Endodermal cell (in vitro differentiated cells): ENCODE results near the gene SULT4A1. TPM values are rescaled to one million over a fixed set of nuclear protein-coding genes. Genes with fewer than 3 reads are reported as not detected.

Experiments used
- DNase-seq: peaks from one replicate; pipeline ENCODE4 v3.0.0-alpha.2; 2017
- H3K27ac ChIP-seq: 2 replicates; pipeline ENCODE4 v1.5.1; 2013; ENCODE audit warnings: mild to moderate bottlenecking, low read depth, low read length, moderate library complexity
- H3K27me3 ChIP-seq: 2 replicates; pipeline ENCODE4 v1.6.1; 2013; ENCODE audit warnings: mild to moderate bottlenecking, low read length, moderate library complexity; ENCODE audit not compliant: insufficient read depth, control insufficient read depth, poor library complexity, severe bottlenecking
- H3K36me3 ChIP-seq: 2 replicates; pipeline ENCODE4 v1.7.0; 2013; ENCODE audit warnings: mild to moderate bottlenecking, low read length, moderate library complexity; ENCODE audit not compliant: control insufficient read depth, insufficient read depth
- H3K4me1 ChIP-seq: one replicate; pipeline ENCODE4 v1.7.0; 2013; ENCODE audit warnings: low read length; ENCODE audit not compliant: control insufficient read depth, insufficient read depth
- H3K4me3 ChIP-seq: 2 replicates; pipeline ENCODE4 v1.5.1; 2013; ENCODE audit warnings: mild to moderate bottlenecking, low read length, moderate library complexity
- H3K9ac ChIP-seq: 2 replicates; pipeline ENCODE4 v1.6.1; 2013; ENCODE audit warnings: mild to moderate bottlenecking, low read length, moderate library complexity; ENCODE audit not compliant: poor library complexity, severe bottlenecking; ENCODE audit errors: extremely low read depth
- H3K9me3 ChIP-seq: 2 replicates; pipeline ENCODE4 v1.6.1; 2013; ENCODE audit warnings: mild to moderate bottlenecking, low read length, moderate library complexity; ENCODE audit not compliant: control insufficient read depth
- H3K27ac Mint-ChIP-seq: 2 replicates; pipeline ENCODE4 v1.8.0; 2020; ENCODE audit warnings: mixed read lengths
- H3K27me3 Mint-ChIP-seq: 2 replicates; pipeline ENCODE4 v1.8.0; 2021; ENCODE audit warnings: mild to moderate bottlenecking, mixed read lengths; ENCODE audit not compliant: insufficient read depth
- H3K36me3 Mint-ChIP-seq: 2 replicates; pipeline ENCODE4 v1.8.0; 2020; ENCODE audit warnings: low read depth, mixed read lengths
- H3K4me1 Mint-ChIP-seq: 2 replicates; pipeline ENCODE4 v1.8.0; 2020; ENCODE audit warnings: mixed read lengths
- H3K4me3 Mint-ChIP-seq: 2 replicates; pipeline ENCODE4 v1.8.0; 2020; ENCODE audit warnings: mild to moderate bottlenecking, moderate library complexity, mixed read lengths
- H3K9me3 Mint-ChIP-seq: 2 replicates; pipeline ENCODE4 v1.8.0; 2020; ENCODE audit warnings: mild to moderate bottlenecking, mixed read lengths
- WGBS, 2 experiments: methylation state at CpG; one replicate each; pipeline versions ENCODE4 v1.1.5 to v1.1.7; 2013; ENCODE audit warnings: missing lambda C conversion rate in 2 of 2, mixed read lengths in 1 of 2; ENCODE audit not compliant: insufficient coverage in 1 of 2, insufficient read length in 1 of 2; 5-methylcytosine and 5-hydroxymethylcytosine counted together
- total RNA-seq, 2 donors: library from RNA; stranded (reverse); fragmentation: NEBNext Ultra II Directional in 1 of 2; extraction: Animal tissue kit (Norgen Biotek cat#: 25700) in 1 of 2; gene quantifications; 2 replicates in 1 of 2; 3 replicates in 1 of 2; pipeline ENCODE4 v1.2.1, GENCODE V29; 2021
- TF ChIP-seq, protein P1 (sequence below): fragments of 200-600 bp; sonication (generic); conservative IDR thresholded peaks from 2 replicates; pipeline ENCODE4 v1.5.0; 2021; ENCODE audit warnings: antibody characterized with exemption, mild to moderate bottlenecking

The SULT4A1 gene
- total RNA-seq, 2 donors from 2014 or later = 11.4 to 12.7 TPM

DNA sequence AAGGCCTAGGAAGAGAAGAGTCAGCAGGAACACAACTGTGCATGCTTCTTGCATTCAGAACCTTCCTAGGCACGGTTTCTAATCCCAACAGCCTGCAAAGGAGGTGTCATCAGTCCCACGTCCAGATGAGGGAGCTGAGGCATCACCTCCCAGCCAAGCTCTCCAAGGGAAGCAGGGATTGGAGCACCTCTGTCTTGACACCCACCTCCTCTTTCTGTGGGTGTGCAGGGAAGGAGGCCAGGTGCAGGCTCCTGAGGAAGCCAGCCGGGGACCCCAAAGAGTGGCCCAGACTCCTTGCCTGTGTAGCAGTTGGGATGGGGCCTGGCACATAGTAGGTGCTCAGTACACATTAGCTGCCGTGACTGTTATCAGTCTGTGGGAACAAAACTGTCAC, 27.5 kb upstream of the SULT4A1 start:
- no peaks in the 10 kb centered on the region for H3K9me3 Mint-ChIP-seq
- H3K27me3 Mint-ChIP-seq = peaks cover 36% of the 10 kb centered on the region
- H3K9me3 ChIP-seq = no peaks in the 10 kb centered on the region
- no peaks in the 10 kb centered on the region for H3K4me1 Mint-ChIP-seq
- no peaks in the 10 kb centered on the region for H3K4me1 ChIP-seq
- H3K27ac ChIP-seq = no peak overlapping the region
- DNase-seq = peak; percentile 67
- peaks cover 38% of the 10 kb centered on the region for H3K27me3 ChIP-seq
- no peaks in the 10 kb centered on the region for H3K36me3 Mint-ChIP-seq
- H3K9ac ChIP-seq = no peak overlapping the region
- TF ChIP-seq, protein P1, sequence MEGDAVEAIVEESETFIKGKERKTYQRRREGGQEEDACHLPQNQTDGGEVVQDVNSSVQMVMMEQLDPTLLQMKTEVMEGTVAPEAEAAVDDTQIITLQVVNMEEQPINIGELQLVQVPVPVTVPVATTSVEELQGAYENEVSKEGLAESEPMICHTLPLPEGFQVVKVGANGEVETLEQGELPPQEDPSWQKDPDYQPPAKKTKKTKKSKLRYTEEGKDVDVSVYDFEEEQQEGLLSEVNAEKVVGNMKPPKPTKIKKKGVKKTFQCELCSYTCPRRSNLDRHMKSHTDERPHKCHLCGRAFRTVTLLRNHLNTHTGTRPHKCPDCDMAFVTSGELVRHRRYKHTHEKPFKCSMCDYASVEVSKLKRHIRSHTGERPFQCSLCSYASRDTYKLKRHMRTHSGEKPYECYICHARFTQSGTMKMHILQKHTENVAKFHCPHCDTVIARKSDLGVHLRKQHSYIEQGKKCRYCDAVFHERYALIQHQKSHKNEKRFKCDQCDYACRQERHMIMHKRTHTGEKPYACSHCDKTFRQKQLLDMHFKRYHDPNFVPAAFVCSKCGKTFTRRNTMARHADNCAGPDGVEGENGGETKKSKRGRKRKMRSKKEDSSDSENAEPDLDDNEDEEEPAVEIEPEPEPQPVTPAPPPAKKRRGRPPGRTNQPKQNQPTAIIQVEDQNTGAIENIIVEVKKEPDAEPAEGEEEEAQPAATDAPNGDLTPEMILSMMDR = peak; percentile 52
- 66 to 80% methylated on average over 4 of the region's 4 CpGs for WGBS, 2 experiments
- no peaks in the 10 kb centered on the region for H3K36me3 ChIP-seq
- H3K27ac Mint-ChIP-seq = no peak overlapping the region
- H3K4me3 Mint-ChIP-seq = no peak overlapping the region
- H3K4me3 ChIP-seq = no peak overlapping the region

DNA sequence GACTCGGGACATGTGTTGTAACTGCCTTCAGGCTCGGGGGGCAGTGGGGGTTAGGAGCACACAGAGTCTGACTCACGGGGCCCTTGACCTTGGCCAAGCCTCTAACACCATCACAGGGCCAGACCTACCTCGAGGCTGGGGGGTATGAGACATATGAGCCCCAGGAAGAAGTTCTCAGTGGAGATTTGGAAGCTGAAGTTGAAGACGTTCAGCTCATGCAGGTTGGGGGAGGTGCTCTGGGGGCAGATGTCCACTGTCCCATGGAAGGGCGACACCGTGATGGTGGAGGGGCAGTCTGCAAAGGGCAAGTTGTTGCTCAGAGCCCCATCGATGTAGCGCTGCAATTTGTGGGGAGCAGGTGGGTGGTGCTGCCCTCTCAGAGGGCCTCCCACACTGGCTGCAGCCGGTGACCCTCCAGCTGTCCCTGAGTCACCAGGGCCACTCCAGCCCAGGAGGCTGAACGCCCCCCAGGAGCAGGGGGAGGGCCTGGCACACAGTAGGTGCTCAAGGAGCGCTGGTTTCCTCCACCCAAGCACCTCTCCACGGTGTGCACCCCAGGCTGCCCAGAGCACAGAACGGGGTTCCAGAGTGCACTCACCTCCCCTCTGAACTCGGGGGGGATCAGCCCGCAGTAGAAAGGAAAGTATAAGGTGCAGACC, 27.0 kb upstream of the SULT4A1 start:
- Mint-ChIP-seq H3K4me1 (no peaks in the 10 kb centered on the region), H3K4me3 (no peak overlapping the region), H3K27ac (no peak overlapping the region), H3K9me3 (no peaks in the 10 kb centered on the region), H3K27me3 (peaks cover 36% of the 10 kb centered on the region), H3K36me3 (no peaks in the 10 kb centered on the region)
- Histone ChIP-seq H3K4me3 (no peak overlapping the region), H3K27ac (no peak overlapping the region), H3K36me3 (no peaks in the 10 kb centered on the region), H3K9ac (no peak overlapping the region), H3K4me1 (no peaks in the 10 kb centered on the region), H3K9me3 (no peaks in the 10 kb centered on the region), H3K27me3 (peaks cover 38% of the 10 kb centered on the region)
- TF ChIP-seq, protein P1 = no peak
- peak; percentile 16 for DNase-seq
- 86 to 91% methylated on average over 6 to 16 of the region's 16 CpGs for WGBS, 2 experiments

DNA sequence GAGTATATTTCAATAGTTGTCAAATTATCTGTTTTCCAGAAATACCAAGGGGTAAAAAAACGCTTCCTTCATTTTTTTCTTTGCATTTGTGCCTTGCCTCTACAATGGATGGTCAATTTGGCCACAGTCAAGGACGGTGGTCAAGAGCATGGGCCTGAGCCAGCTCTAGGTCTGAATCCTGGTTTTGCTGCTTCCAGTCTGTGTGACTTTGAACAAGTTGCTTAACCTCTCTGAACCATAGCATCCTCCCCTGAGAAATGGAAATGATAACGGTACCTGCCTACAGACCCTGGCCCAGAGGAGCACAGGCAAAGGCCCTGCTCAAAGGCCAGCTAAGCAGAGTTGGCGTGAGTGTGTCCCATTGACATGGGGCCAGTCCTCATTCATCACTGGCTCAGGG, 26.4 kb upstream of the SULT4A1 start:
- Histone ChIP-seq H3K4me3 (no peak overlapping the region), H3K27me3 (peaks cover 38% of the 10 kb centered on the region), H3K27ac (no peak overlapping the region), H3K4me1 (no peaks in the 10 kb centered on the region), H3K9ac (no peak overlapping the region), H3K36me3 (no peaks in the 10 kb centered on the region), H3K9me3 (no peaks in the 10 kb centered on the region)
- TF ChIP-seq, protein P1 = no peak
- H3K27ac Mint-ChIP-seq = no peak overlapping the region
- no peaks in the 10 kb centered on the region for H3K9me3 Mint-ChIP-seq
- 71 to 93% methylated on average over 3 to 4 of the region's 4 CpGs for WGBS, 2 experiments
- no peaks in the 10 kb centered on the region for H3K36me3 Mint-ChIP-seq
- no peaks in the 10 kb centered on the region for H3K4me1 Mint-ChIP-seq
- no peak overlapping the region for H3K4me3 Mint-ChIP-seq
- no peak for DNase-seq
- H3K27me3 Mint-ChIP-seq = peaks cover 33% of the 10 kb centered on the region
